LNCAP (cell line): ENCODE measurements around the gene ST6GALNAC5.
A peak's percentile ranks its signal among the peaks of the same experiment; 100 is the strongest.

Source experiments
- CTCF ChIP-seq: fragments of 450-650 bp; IDR thresholded peaks from 2 replicates; pipeline ENCODE4 v1.5.1; 2017; ENCODE audit warnings: mild to moderate bottlenecking

ST6GALNAC5 gene

GRCh38 chr1:76891931-76892622, 24.8 kb downstream of the ST6GALNAC5 start:
- no peak for TF ChIP-seq CTCF

GRCh38 chr1:76892675-76893074, 25.4 kb downstream of the ST6GALNAC5 start:
- TF ChIP-seq CTCF: no peak

GRCh38 chr1:76901158-76901767, 34.0 kb downstream of the ST6GALNAC5 start:
- peak; percentile 90 for TF ChIP-seq CTCF

GRCh38 chr1:76905876-76906595, 38.8 kb downstream of the ST6GALNAC5 start:
- TF ChIP-seq CTCF: no peak

- TF ChIP-seq CTCF: no peak
Observed at GRCh38 chr1:76909311-76909710, 42.0 kb downstream of the ST6GALNAC5 start.

GRCh38 chr1:76919085-76919484, 51.8 kb downstream of the ST6GALNAC5 start:
- no peak for TF ChIP-seq CTCF

GRCh38 chr1:76921590-76921989, 54.3 kb downstream of the ST6GALNAC5 start:
- no peak for TF ChIP-seq CTCF
